CD4-positive, alpha-beta T cell treated with Interleukin-17A for 4 hours (primary cell): ENCODE measurements around the gene CEP76.
"Not testable (repeated sequence)": the region's sequence is repeated elsewhere in the genome, so short reads cannot be mapped to it uniquely, and the experiment has no call there.

Experiments used
- DNase-seq: peaks from one replicate; pipeline ENCODE4 v3.0.0-alpha.2; 2020; ENCODE audit warnings: mixed read lengths

Gene CEP76

DNA sequence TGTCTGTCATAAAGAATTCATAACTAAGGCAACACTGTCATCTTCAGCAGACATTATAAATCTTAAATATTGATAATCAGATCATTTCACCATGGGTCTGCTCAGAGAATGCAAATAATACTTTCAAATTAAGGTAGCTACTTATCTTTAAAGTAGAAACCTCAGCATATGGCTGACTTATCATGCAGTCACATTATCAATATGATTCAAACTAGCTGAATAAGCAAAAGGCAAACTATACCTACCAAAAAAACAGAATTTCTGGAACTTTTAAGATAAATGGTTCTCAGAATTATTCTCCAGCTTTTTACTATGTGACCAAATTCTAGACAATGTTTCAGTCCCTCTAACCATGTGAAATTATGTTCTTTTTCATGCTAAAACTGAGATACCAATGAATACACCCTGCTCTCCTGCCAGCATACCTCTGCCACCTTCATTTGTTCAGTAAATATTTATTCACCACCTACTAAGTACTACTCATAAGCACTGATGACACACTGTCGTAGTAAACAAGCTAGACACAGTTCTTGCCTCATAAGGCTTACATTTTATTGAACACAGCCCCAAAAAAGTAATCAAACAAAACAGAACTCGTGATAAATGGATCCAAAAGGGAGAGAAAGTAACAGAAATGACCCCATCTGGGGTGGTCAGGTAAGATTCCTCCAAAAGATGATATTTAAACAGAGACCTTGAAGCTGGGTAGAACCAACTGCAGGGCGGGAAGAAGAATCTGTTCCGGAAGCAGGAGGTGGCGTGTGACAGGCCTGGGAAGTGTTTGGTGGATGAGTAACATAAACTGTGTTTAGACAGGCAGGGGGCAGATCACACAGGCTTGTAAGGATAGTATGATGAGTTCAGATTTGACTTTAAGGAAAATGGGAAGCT is 62.3 kb downstream of the CEP76 start:
- no peak for DNase-seq

- DNase-seq = no peak
Measured at GRCh38 chr18:12638644-12639124, 63.8 kb downstream of the CEP76 start.

GRCh38 chr18:12637901-12638643 is 64.5 kb downstream of the CEP76 start:
- no peak for DNase-seq

- no peak for DNase-seq
Measured at GRCh38 chr18:12637393-12637792, 65.1 kb downstream of the CEP76 start.

- no peak for DNase-seq
Measured at GRCh38 chr18:12631831-12632477, 70.6 kb downstream of the CEP76 start.

- no peak for DNase-seq
Measured at GRCh38 chr18:12630136-12630535, 72.4 kb downstream of the CEP76 start.

DNA sequence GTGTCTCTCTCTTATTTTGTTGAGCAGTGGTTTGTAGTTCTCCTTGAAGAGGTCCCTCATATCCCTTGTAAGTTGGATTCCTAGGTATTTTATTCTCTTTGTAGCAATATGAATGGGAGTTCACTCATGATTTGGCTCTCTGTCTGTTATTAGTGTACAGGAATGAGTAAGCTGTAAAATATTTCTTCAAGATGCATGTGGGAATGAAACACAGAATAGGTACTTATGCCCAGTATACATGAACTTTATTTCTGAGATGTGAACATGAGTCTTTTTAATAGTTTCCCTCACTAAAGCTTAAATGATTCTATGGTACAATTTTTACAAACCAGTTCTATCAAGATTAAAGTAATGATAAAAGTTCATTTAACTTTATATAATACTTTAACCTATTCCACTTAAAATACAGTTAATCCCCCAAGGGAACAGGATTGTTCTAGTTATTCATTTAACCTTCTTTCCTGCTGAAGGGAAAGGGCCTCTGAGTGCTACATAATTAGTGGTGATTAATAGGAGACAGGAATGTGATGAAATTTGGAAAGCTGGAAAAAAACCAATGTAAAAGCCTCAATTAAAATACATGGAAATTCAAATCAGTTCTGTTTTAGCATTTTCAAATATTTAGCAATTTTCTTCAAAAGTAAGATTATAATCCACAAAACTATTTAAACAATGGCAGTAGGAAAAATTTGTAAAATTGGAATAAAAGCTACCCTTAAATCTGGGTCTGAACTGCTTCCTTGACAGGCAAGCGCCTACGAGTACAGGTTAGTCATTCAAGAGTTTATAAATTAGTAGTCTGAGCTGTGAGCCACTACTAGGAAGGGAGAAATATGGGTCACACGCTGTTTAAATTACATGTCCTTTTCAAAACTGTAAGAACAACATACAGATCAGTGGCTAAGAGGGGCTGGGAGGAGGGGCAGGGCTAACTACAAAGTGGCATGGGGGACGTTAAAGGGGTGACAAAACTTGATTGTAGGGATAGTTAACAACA is 73.5 kb downstream of the CEP76 start:
- DNase-seq = no peak

- not testable (repeated sequence) for DNase-seq
Measured at GRCh38 chr18:12627199-12627598, 75.3 kb downstream of the CEP76 start.

GRCh38 chr18:12625241-12625640 is 77.3 kb downstream of the CEP76 start:
- no peak for DNase-seq
